K562 (cell line): ENCODE data around the gene USH1G. TPM values are rescaled to one million over a fixed set of nuclear protein-coding genes. Genes with fewer than 3 reads are reported as not detected.

Source experiments
- ATAC-seq: fragments of 200-7000 bp; cut with Tn5 transposase; 3 replicates; pipeline ENCODE4 v1.9.1; 2020; ENCODE audit warnings: moderate library complexity
- BruUV-seq: library from RNA; stranded (reverse); fragments of 400-500 nt; replicated peaks from 2 replicates; lab custom pipeline; 2021; lab: Mats Ljungman, UMichigan
- CTCF ChIA-PET: fragments of 300-600 bp; formaldehyde crosslinking; extraction: SDS; loops from one replicate; lab custom pipeline; 2021; ENCODE audit warnings: low intra/inter-chr PET ratio; lab: Yijun Ruan, JAX
- POLR2A ChIA-PET: fragments of 300-600, 350-650 bp; sonication (Branson Sonifier 250); formaldehyde crosslinking; extraction: SDS; loops from one replicate; lab custom pipeline; 2021; ENCODE audit warnings: antibody characterized with exemption, inconsistent platforms; lab: Yijun Ruan, JAX
- DNase-seq, 4 experiments: peaks; one replicate each; pipeline versions ENCODE4 v3.0.0 to v3.0.0-alpha.2; 2011 to 2018; ENCODE audit warnings: low spot score in 3 of 4, mixed read lengths in 3 of 4; ENCODE audit errors: extremely low read depth in 1 of 4
- FAIRE-seq: peaks from 2 replicates; lab custom pipeline; 2011; peaks lifted over from hg19 to GRCh38; lab: Jason Lieb, UNC
- H2AFZ ChIP-seq: 2 replicates; pipeline ENCODE4 v1.6.0; 2011; ENCODE audit warnings: low read depth, low read length, control low read depth, inconsistent platforms
- H3K27ac ChIP-seq: fragments of 200-600 bp; 3 replicates; pipeline ENCODE4 v1.8.0; 2011; ENCODE audit warnings: low read depth, mild to moderate bottlenecking, control low read depth, inconsistent platforms, low read length, moderate library complexity, mixed read lengths; ENCODE audit errors: extremely low read depth
- H3K27me3 ChIP-seq, 2 experiments: fragments of 300-600 bp in 1 of 2; 2 replicates in 1 of 2; 3 replicates in 1 of 2; pipeline versions ENCODE4 v1.6.0 to v1.8.0; 2011; ENCODE audit warnings: inconsistent platforms in 2 of 2, low read length in 2 of 2, mild to moderate bottlenecking in 1 of 2, mixed read lengths in 1 of 2, moderate library complexity in 1 of 2; ENCODE audit not compliant: control insufficient read depth in 2 of 2, insufficient read depth in 2 of 2
- H3K36me3 ChIP-seq: fragments of 300-600 bp; 3 replicates; pipeline ENCODE4 v1.8.0; 2011; ENCODE audit warnings: mild to moderate bottlenecking, low read length, inconsistent platforms; ENCODE audit not compliant: control insufficient read depth, insufficient read depth
- H3K4me1 ChIP-seq, 2 experiments: fragments of 200-600 bp in 1 of 2; replicated peaks in 1 of 2; 2 replicates in 1 of 2; 3 replicates in 1 of 2; pipeline versions ENCODE4 v1.5.1 to v1.8.0; 2011; ENCODE audit warnings: inconsistent platforms in 2 of 2, low read length in 2 of 2, mild to moderate bottlenecking in 1 of 2, mixed read lengths in 1 of 2, moderate library complexity in 1 of 2; ENCODE audit not compliant: control insufficient read depth in 2 of 2, insufficient read depth in 2 of 2
- H3K4me2 ChIP-seq: 2 replicates; pipeline ENCODE4 v1.6.1; 2011; ENCODE audit warnings: low read length, control low read depth, inconsistent platforms, mixed read lengths; ENCODE audit not compliant: insufficient read depth
- H3K4me3 ChIP-seq: fragments of 200-600 bp; sonication (generic), shearing (Covaris generic); 2 replicates; pipeline ENCODE4 v1.5.1; 2016; ENCODE audit warnings: control low read depth, inconsistent platforms
- H3K79me2 ChIP-seq: fragments of 200-600 bp; 3 replicates; pipeline ENCODE4 v1.8.0; 2011; ENCODE audit warnings: low read length, inconsistent platforms; ENCODE audit not compliant: control insufficient read depth, insufficient read depth
- H3K9ac ChIP-seq, 2 experiments: 2 replicates each; pipeline versions ENCODE4 v1.6.0 to v1.6.1; 2011; ENCODE audit warnings: low read depth in 2 of 2, low read length in 2 of 2, control low read depth in 1 of 2, inconsistent platforms in 1 of 2, mild to moderate bottlenecking in 1 of 2, mixed read lengths in 1 of 2; ENCODE audit not compliant: insufficient read depth in 1 of 2
- H3K9me1 ChIP-seq: one replicate; pipeline ENCODE4 v1.6.0; 2011; ENCODE audit warnings: inconsistent platforms, mild to moderate bottlenecking, low read length, moderate library complexity; ENCODE audit not compliant: control insufficient read depth, insufficient read depth
- H3K9me3 ChIP-seq: replicated peaks from 2 replicates; pipeline ENCODE4 v1.5.1; 2011; ENCODE audit warnings: low read depth, low read length, inconsistent platforms; ENCODE audit not compliant: control insufficient read depth, insufficient read depth
- H4K20me1 ChIP-seq: replicated peaks from 2 replicates; pipeline ENCODE4 v1.6.1; 2011; ENCODE audit warnings: low read length, inconsistent platforms, mixed read lengths; ENCODE audit not compliant: control insufficient read depth, insufficient read depth
- CBX1 ChIP-seq: sonication (generic); IDR thresholded peaks from 2 replicates; pipeline ENCODE4 v1.6.1; 2016; ENCODE audit warnings: antibody characterized with exemption, low read depth, mild to moderate bottlenecking
- DDX20 ChIP-seq: fragments of 450-650 bp; IDR thresholded peaks from 2 replicates; pipeline ENCODE4 v1.6.1; 2016; ENCODE audit warnings: missing genetic modification characterization, low read depth, mild to moderate bottlenecking, missing compliant biosample characterization, moderate library complexity
- FOXK1 ChIP-seq: sonication (generic); formaldehyde crosslinking; IDR thresholded peaks from 2 replicates; pipeline ENCODE4 v1.8.0; 2022; ENCODE audit warnings: missing genetic modification reagents, mild to moderate bottlenecking, borderline replicate concordance
- KLF1 ChIP-seq: fragments of 450-650 bp; IDR thresholded peaks from 2 replicates; pipeline ENCODE4 v1.6.1; 2016; ENCODE audit warnings: missing genetic modification characterization, missing compliant biosample characterization
- NKRF ChIP-seq: fragments of 450-650 bp; IDR thresholded peaks from 2 replicates; pipeline ENCODE4 v1.6.1; 2016; ENCODE audit warnings: borderline replicate concordance
- NR2C1 ChIP-seq, 2 experiments: fragments of 450-650 bp; IDR thresholded peaks; 2 replicates each; pipeline ENCODE4 v1.6.1; 2017; ENCODE audit warnings: mild to moderate bottlenecking in 2 of 2, antibody characterized with exemption in 1 of 2, inconsistent platforms in 1 of 2, missing compliant biosample characterization in 1 of 2, missing genetic modification characterization in 1 of 2
- POLR2A ChIP-seq: fragments of 450-650 bp; conservative IDR thresholded peaks from 2 replicates; pipeline ENCODE4 v1.6.1; 2016
- PRPF4 ChIP-seq: fragments of 200-400 bp; formaldehyde crosslinking; IDR thresholded peaks from one replicate; pipeline ENCODE4 v1.6.1; 2017; ENCODE audit warnings: low read length, low read depth, mild to moderate bottlenecking; ENCODE audit not compliant: insufficient read depth, poor library complexity, severe bottlenecking
- RBM34 ChIP-seq: fragments of 200-400 bp; formaldehyde crosslinking; IDR thresholded peaks from 2 replicates; pipeline ENCODE4 v1.6.1; 2018; ENCODE audit warnings: low read length, borderline replicate concordance; ENCODE audit not compliant: insufficient read depth
- SMARCC2 ChIP-seq: fragments of 450-650 bp; IDR thresholded peaks from 2 replicates; pipeline ENCODE4 v1.6.1; 2017; ENCODE audit warnings: antibody characterized with exemption, moderate library complexity, mild to moderate bottlenecking, low read depth
- SNRNP70 ChIP-seq: fragments of 200-400 bp; formaldehyde crosslinking; optimal IDR thresholded peaks from 2 replicates; pipeline ENCODE3; 2017; ENCODE audit warnings: low read depth, low read length
- SPI1 ChIP-seq: IDR thresholded peaks from 2 replicates; pipeline ENCODE4 v1.6.1; 2011; ENCODE audit warnings: low read depth, low read length, control low read depth, borderline replicate concordance
- ZEB2 ChIP-seq: fragments of 450-650 bp; IDR thresholded peaks from 2 replicates; pipeline ENCODE4 v1.6.1; 2016
- ZNF143 ChIP-seq: sonication (generic); formaldehyde crosslinking; IDR thresholded peaks from 2 replicates; pipeline ENCODE4 v1.9.0; 2022; ENCODE audit warnings: mild to moderate bottlenecking, missing genetic modification reagents
- ZNF175 ChIP-seq: fragments of 200-800 bp; sonication (Bioruptor generic); IDR thresholded peaks from 2 replicates; pipeline ENCODE4 v1.6.1; 2016; ENCODE audit warnings: low read depth, mild to moderate bottlenecking, missing genetic modification characterization, missing compliant biosample characterization
- WGBS: fragments of 100-300 bp; shearing (Covaris generic); methylation state at CpG from one replicate; pipeline ENCODE4 v1.1.6; 2016; ENCODE audit warnings: low coverage, mixed read lengths; ENCODE audit not compliant: insufficient coverage; ENCODE audit errors: missing lambda C conversion rate; 5-methylcytosine and 5-hydroxymethylcytosine counted together
- in situ Hi-C: fragments of 300-500 bp; cut with MboI; formaldehyde crosslinking; loops from 4 replicates; pipeline ENCODE4 v1.15.0; 2018; ENCODE audit warnings: inconsistent platforms, mixed read lengths
- intact Hi-C: fragments of 100-400 bp; cut with micrococcal nuclease; formaldehyde crosslinking; loops from 2 replicates; pipeline ENCODE4 v1.14.2; 2022
- polyA plus RNA-seq, 8 experiments: library from polyadenylated mRNA; depleted of rRNA in 4 of 8; stranded (reverse) in 5 of 8; unstranded in 3 of 8; fragments of >200 nt; fragmentation: Nextera tagmentation in 2 of 8; fragmentation: Illumina TruSeq in 1 of 8; extraction: Ambion mirVana in 2 of 8; extraction: Trizol in 1 of 8; gene quantifications; 2 replicates each; pipeline versions ENCODE4 v1.2.1 to v1.2.3, GENCODE V29; 2011 to 2014; ENCODE audit warnings: inconsistent platforms in 1 of 8, missing spikeins in 1 of 8
- total RNA-seq, 7 experiments: library from RNA; depleted of rRNA in 6 of 7; stranded (reverse); fragments of >200 nt in 6 of 7; fragmentation: Illumina TruSeq in 2 of 7; extraction: Trizol in 2 of 7; gene quantifications; 2 replicates each; pipeline versions ENCODE4 v1.2.1 to v1.2.3, GENCODE V29; 2011 to 2021; ENCODE audit warnings: low replicate concordance in 1 of 7
- TF ChIP-seq, protein P1 (sequence below): sonication (generic); formaldehyde crosslinking; IDR thresholded peaks from 2 replicates; pipeline ENCODE4 v1.8.0; 2022; ENCODE audit warnings: mild to moderate bottlenecking, missing genetic modification reagents

The USH1G gene
- total and polyA plus RNA-seq, 9 of the 15 experiments (the other 6 are each of a cell fraction or from before 2014, with no cell fraction given), result 0.22 to 1.00 (median 0.64) TPM; not detected in 2

DNA sequence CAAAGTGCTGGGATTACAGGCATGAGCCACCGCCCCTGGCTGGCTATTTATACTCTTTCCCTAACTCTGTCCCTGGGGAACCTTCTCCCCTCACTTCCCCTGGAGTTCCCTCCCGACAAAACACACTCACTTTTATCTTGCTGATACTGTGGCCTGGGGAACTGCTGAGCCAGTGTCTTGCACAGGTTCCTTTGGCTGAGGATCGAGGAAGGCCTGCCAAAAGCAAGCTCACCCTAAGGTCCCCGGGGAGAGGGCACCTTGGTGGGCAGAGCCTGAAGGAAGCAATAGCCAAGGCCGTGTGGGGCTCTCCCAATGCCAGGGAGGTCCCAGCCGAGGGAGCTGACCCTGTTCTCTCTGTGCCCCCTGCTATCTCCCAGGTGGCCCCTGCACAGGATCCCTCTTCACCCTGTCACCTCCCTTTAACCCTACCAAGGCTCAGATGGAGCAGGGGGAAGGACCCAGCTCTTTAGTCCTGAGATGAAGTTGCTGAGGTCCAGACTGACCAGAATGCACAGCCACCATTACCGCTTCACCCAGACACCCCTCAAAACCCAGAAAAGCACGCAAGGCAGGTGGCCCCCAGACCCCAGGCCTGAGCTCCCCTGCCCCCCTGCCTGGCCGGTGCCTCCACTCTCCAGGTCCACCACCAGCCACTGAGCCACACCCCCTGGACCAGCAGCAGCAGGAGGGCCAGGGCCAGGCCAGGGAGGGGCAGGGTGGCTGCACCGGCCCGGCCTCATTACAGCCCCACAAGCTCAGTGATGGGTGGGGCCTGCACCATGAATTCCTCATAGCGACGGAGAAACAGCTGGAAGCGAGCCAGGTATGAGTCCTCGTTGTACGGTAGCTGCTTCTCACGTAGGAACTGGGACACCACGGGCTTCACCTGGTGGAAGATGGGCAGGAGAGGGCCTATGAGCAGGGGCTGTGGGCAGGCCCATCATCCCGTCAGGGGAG is 45.2 kb downstream of the USH1G start (continued):
- no peak for TF ChIP-seq ZNF143 (CRISPR knock-in tag)
- no peak for TF ChIP-seq NR2C1 (IDR thresholded peaks at IDR 0.05)
- 0 out of 2 replicates have a peak, but pooled peaks have one; percentile 7 for TF ChIP-seq NR2C1 (tag; IDR thresholded peaks at IDR 0.05)

GRCh38 chr17:74875977-74876593 is 47.0 kb downstream of the USH1G start:
- Histone ChIP-seq H3K79me2 (peaks cover 19% of the 10 kb centered on the region), H3K4me3 (no peak overlapping the region), H4K20me1 (no peaks in the 10 kb centered on the region; the same call in 1 of the 2 replicates), H3K4me2 (peak overlapping the region; percentile 70), H3K9me1 (no peaks in the 10 kb centered on the region), H3K9me3 (no peaks in the 10 kb centered on the region), H3K27ac (peak overlapping the region; percentile 95), H3K27me3 (no peaks in the 10 kb centered on the region), H2AFZ (peak overlapping the region; percentile 90), H3K36me3 (peaks cover 6% of the 10 kb centered on the region; the same call in 1 of the 3 replicates), H3K9ac (peak overlapping the region; percentile 46 to 90; a peak in 3 of 4 replicates), H3K4me1 (peaks cover 57 to 61% of the 10 kb centered on the region in 2 experiments)
- intact Hi-C loops, result loop anchor here (10.0 kb wide), 1 partner anchor 159 kb away; no protein-coding TSS in a partner anchor
- FAIRE-seq, result peak; percentile 96
- BruUV-seq, result no TSS peak
- DNase-seq, result peak; percentile 60 to 90 (median 72)
- ChIA-PET POLR2A (interaction anchor here (0.6 to 1.7 kb wide), 10 partner anchors 10 to 832 kb away, joined by 3 to 8 read pairs (median 4); no protein-coding TSS in a partner anchor), CTCF (interaction anchor here (0.6 kb wide), 1 partner anchor 17 kb away, joined by 3 read pairs; the partner anchor contains the start of gene FADS6)
- ATAC-seq, result peak; percentile 35
- in situ Hi-C loops, result no loop called here
- WGBS, result 10% methylated on average over 6 of the region's 6 CpGs
- no peak for TF ChIP-seq PRPF4
- TF ChIP-seq NKRF, result no peak
- TF ChIP-seq SNRNP70, result no peak
- TF ChIP-seq, protein P1, sequence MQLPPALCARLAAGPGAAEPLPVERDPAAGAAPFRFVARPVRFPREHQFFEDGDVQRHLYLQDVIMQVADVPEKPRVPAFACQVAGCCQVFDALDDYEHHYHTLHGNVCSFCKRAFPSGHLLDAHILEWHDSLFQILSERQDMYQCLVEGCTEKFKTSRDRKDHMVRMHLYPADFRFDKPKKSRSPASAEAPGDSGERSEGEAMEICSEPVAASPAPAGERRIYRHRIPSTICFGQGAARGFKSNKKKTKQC (CRISPR knock-in tag), result no peak
- peak; percentile 63 for TF ChIP-seq POLR2A
- TF ChIP-seq DDX20 (tag), result 0 out of 2 replicates have a peak, but pooled peaks have one; percentile 37
- peak; percentile 90 for TF ChIP-seq ZNF175 (CRISPR knock-in tag)
- TF ChIP-seq CBX1, result no peak
- no peak for TF ChIP-seq FOXK1 (CRISPR knock-in tag)
- no peak for TF ChIP-seq RBM34
- TF ChIP-seq ZEB2, result peak; percentile 32; the same call in 1 of the 2 replicates
- TF ChIP-seq SMARCC2, result peak; percentile 69
- no peak; the same call in 1 of the 2 replicates for TF ChIP-seq KLF1
- TF ChIP-seq SPI1, result no peak
